Calu3 (cell line): Measurements from ENCODE around the gene TRIM8. TPM values are rescaled to one million over a fixed set of nuclear protein-coding genes. Genes with fewer than 3 reads are reported as not detected.

Experiments used
- BruUV-seq: library from RNA; stranded (reverse); fragments of 400-500 nt; replicated peaks from 2 replicates; lab custom pipeline; 2021; lab: Mats Ljungman, UMichigan
- CTCF ChIA-PET: fragments of 300-600 bp; sonication (Branson Sonifier 250); formaldehyde crosslinking; loops from one replicate; lab custom pipeline; 2022; ENCODE audit warnings: antibody characterized with exemption; lab: Charles Lee
- DNase-seq: peaks from one replicate; pipeline ENCODE4 v3.0.0; 2022
- H3K27ac Mint-ChIP-seq: one replicate; pipeline ENCODE4 v1.8.0; 2022; ENCODE audit warnings: mixed read lengths; ENCODE audit not compliant: unreplicated experiment
- H3K27me3 Mint-ChIP-seq: one replicate; pipeline ENCODE4 v1.8.0; 2022; ENCODE audit warnings: mixed read lengths; ENCODE audit not compliant: unreplicated experiment
- H3K36me3 Mint-ChIP-seq: one replicate; pipeline ENCODE4 v1.8.0; 2022; ENCODE audit warnings: mild to moderate bottlenecking, moderate library complexity, mixed read lengths; ENCODE audit not compliant: insufficient read depth, unreplicated experiment
- H3K4me1 Mint-ChIP-seq: one replicate; pipeline ENCODE4 v1.8.0; 2022; ENCODE audit warnings: mild to moderate bottlenecking, low read depth, mixed read lengths; ENCODE audit not compliant: unreplicated experiment
- H3K4me3 Mint-ChIP-seq: one replicate; pipeline ENCODE4 v1.8.0; 2022; ENCODE audit warnings: mild to moderate bottlenecking, low read depth, moderate library complexity, mixed read lengths; ENCODE audit not compliant: unreplicated experiment
- H3K9me3 Mint-ChIP-seq: one replicate; pipeline ENCODE4 v1.8.0; 2022; ENCODE audit warnings: low read depth, mixed read lengths; ENCODE audit not compliant: unreplicated experiment
- CTCF ChIP-seq: fragments of 200-600 bp; IDR thresholded peaks from one replicate; pipeline ENCODE4 v1.8.0; 2022; ENCODE audit warnings: antibody characterized with exemption; ENCODE audit not compliant: unreplicated experiment
- intact Hi-C: fragments of 100-400 bp; cut with micrococcal nuclease; formaldehyde crosslinking; loops from one replicate; pipeline ENCODE4 v1.10.0; 2022; ENCODE audit not compliant: unreplicated experiment
- total RNA-seq: library from RNA; stranded (reverse); gene quantifications from 2 replicates; pipeline ENCODE4 v1.2.3, GENCODE V29; 2022

The TRIM8 gene
- total RNA-seq, 1 experiment from 2014 or later = 52.1 TPM

- H3K4me1 Mint-ChIP-seq = peaks cover 11% of the 10 kb centered on the region
- TF ChIP-seq CTCF = no peak
- H3K27ac Mint-ChIP-seq = no peak overlapping the region
- intact Hi-C loops = no loop called here
- no peak for DNase-seq
- CTCF ChIA-PET = interaction anchor here (0.6 to 0.7 kb wide), 2 partner anchors 20 to 1091 kb away, joined by 3 read pairs; no protein-coding TSS in a partner anchor
- no TSS peak for BruUV-seq
- no peak overlapping the region for H3K4me3 Mint-ChIP-seq
- H3K9me3 Mint-ChIP-seq = no peaks in the 10 kb centered on the region
- no peaks in the 10 kb centered on the region for H3K36me3 Mint-ChIP-seq
- no peaks in the 10 kb centered on the region for H3K27me3 Mint-ChIP-seq
Measured at GRCh38 chr10:102612964-102613275, 31.4 kb upstream of the TRIM8 start.

DNA sequence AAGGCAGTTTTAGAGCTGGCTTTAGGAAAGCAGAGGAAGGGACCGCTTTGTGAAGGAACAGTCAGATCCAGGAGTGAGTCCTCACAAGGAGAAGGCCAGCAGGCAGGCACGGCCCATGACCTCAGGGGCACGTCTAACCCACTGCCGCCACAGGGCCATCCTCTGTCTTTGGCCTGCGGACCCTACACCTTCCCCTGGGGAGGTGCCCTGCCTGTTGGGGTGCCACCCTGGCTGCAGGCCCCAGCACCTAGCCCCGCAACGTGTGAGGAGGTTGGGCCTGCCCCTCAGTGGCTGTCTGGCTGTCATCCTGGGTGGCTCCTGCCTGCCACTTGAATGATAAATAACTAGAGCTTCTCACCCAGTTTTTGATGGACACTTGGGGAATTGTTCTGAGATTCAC lies 31.0 kb upstream of the TRIM8 start:
- no peak for TF ChIP-seq CTCF
- peaks cover 11% of the 10 kb centered on the region for H3K4me1 Mint-ChIP-seq
- no peaks in the 10 kb centered on the region for H3K9me3 Mint-ChIP-seq
- no TSS peak for BruUV-seq
- H3K27me3 Mint-ChIP-seq = no peaks in the 10 kb centered on the region
- DNase-seq = no peak
- CTCF ChIA-PET = interaction anchor here (0.6 to 0.7 kb wide), 2 partner anchors 19 to 1092 kb away, joined by 3 read pairs; no protein-coding TSS in a partner anchor
- no peak overlapping the region for H3K27ac Mint-ChIP-seq
- no peaks in the 10 kb centered on the region for H3K36me3 Mint-ChIP-seq
- no peak overlapping the region for H3K4me3 Mint-ChIP-seq
- intact Hi-C loops = no loop called here

GRCh38 chr10:102613785-102614184 lies 30.5 kb upstream of the TRIM8 start:
- Mint-ChIP-seq H3K4me3 (no peak overlapping the region), H3K27me3 (no peaks in the 10 kb centered on the region), H3K27ac (no peak overlapping the region), H3K9me3 (no peaks in the 10 kb centered on the region), H3K36me3 (no peaks in the 10 kb centered on the region), H3K4me1 (peaks cover 11% of the 10 kb centered on the region)
- no peak for TF ChIP-seq CTCF
- intact Hi-C loops = no loop called here
- DNase-seq = no peak
- BruUV-seq = no TSS peak
- CTCF ChIA-PET = interaction anchor here (0.6 kb wide), 1 partner anchor 1092 kb away, joined by 3 read pairs; no protein-coding TSS in a partner anchor

DNA sequence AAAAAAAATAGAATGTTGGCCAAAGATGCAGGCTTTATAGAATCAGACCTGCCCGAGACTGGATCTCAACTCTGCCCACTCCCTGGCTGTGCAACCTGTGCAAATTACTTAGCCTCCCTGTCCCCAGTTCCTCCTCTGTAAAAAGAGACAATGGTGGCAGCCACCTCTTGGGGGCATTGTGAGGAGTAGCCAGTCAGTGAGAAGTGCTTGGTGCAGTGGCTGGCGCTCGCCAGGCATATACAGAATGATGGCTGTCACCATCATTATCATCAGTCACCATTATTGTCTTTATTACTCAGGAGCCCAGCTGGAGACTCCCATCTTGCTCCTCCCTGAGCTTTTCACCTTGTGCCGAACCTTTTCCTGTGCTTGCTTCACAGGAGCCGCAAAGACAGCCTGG lies 29.4 kb upstream of the TRIM8 start:
- TF ChIP-seq CTCF = no peak
- no peaks in the 10 kb centered on the region for H3K36me3 Mint-ChIP-seq
- H3K27ac Mint-ChIP-seq = no peak overlapping the region
- no peaks in the 10 kb centered on the region for H3K27me3 Mint-ChIP-seq
- CTCF ChIA-PET = no interaction called here
- no peaks in the 10 kb centered on the region for H3K9me3 Mint-ChIP-seq
- no peak for DNase-seq
- H3K4me3 Mint-ChIP-seq = no peak overlapping the region
- H3K4me1 Mint-ChIP-seq = peaks cover 11% of the 10 kb centered on the region
- no TSS peak for BruUV-seq
- intact Hi-C loops = no loop called here
